Epithelial cell of prostate (primary cell): ENCODE data around the gene ECT2L.

Experiments used
- DNase-seq: peaks from one replicate; pipeline ENCODE4 v3.0.0-alpha.2; 2011; ENCODE audit warnings: low read depth, low spot score
- H3K27ac ChIP-seq: fragments of 450-650 bp; 2 replicates; pipeline ENCODE4 v1.5.1; 2017; ENCODE audit warnings: mild to moderate bottlenecking

The ECT2L gene

DNA sequence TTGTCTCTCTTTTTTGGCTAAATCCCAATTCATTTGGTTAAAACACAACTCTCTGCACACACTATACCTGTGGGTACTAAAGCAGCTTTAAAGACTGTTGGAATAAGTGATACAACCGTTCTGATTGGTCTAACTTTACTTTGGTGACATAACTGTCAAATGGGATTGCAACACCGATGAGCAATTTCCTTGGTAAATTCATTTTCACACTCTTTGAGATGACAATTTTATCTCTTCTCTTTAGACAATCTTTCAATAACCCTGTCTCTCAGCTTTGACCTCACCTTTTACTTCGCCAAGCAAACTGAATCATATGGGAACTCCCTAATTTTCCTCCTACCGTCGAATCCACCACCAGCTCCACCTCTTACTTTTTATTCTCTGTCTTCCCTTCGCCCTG, 60.8 kb downstream of the ECT2L start:
- DNase-seq: no peak
- H3K27ac ChIP-seq: no peak overlapping the region

DNA sequence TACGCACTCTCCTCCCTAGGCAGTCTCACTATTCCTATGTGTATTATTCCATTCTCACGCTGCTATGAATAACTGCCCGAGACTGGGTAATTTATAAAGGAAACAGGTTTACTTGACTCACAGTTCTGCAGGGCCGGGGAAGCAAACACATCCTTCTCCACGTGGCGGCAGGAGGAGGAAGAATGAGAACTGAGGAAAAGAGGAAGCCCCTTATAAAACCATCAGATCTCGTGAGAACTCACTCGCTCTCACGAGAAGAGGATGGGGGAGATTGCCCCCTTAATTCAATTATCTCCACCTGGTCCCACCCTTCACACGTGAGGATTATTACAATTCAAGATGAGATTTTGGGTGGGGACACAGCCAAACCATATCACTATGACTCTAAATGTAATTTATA, 61.9 kb downstream of the ECT2L start:
- no peak for DNase-seq

DNA sequence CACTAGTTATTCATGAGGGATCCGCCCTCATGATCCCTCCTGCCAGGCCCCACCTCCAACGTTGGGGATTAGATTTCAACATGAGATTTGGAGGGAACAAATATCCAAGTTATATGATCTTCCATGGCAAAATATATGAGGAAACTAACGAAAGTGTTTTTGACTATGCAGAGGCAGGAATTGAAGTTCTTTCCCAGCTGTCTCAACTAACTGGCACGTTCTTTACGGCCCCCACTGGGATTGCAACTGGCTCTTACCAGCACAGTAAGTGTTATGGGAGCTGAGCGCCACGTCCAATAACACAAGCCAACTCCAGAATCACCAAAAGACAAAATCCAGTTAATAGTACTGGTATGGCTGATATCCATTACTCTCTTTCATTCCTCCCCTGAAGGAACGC, 66.6 kb downstream of the ECT2L start:
- H3K27ac ChIP-seq: no peak overlapping the region
- DNase-seq: no peak

More for the DNA sequence above, 61.9 kb downstream of the ECT2L start:
- H3K27ac ChIP-seq: no peak overlapping the region

DNA sequence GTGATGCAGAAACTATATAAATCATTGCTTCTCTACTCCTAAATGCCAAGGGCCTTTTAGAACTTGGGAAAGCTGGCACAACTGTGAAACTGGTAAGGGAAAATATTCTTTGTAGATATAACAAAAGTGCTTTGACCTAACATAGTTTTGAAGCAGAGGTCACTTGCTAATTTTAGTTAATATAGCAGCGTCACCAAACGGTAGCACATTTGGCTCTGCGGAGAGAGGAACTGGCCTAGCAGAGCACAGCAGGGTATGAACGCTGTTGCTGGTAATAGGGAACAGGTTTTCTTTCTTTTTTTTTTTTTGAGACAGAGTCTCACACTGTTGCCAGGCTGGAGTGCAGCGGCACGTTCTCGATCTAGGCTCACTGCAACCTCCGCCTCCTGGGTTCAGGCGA, 67.4 kb downstream of the ECT2L start:
- no peak overlapping the region for H3K27ac ChIP-seq
- no peak for DNase-seq

DNA sequence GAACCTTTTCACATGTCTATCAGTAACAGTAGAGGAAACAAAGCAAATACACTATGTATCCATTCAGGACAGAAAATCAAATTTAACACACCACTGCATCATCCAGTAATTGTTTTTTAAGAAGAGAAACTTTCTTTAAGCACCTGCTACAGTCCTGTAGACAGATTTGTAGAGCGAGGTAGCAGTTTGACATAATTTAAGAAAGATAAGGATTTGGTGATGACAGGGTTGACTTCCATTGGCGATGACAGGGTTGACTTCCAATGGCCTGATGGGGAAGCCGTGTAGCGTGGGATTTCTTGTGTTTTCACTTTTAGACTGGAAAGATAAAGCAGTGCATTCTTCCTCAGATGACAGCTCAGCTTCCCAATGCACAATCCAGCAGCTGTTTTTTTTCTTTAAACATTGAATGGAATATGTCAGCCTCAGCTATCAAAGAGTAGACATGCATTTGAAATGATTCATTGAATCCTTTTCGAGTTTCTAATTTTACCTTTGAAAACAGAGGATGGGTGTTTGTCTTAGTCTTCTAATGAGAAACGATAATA, 68.5 kb downstream of the ECT2L start:
- no peak overlapping the region for H3K27ac ChIP-seq
- no peak for DNase-seq

DNA sequence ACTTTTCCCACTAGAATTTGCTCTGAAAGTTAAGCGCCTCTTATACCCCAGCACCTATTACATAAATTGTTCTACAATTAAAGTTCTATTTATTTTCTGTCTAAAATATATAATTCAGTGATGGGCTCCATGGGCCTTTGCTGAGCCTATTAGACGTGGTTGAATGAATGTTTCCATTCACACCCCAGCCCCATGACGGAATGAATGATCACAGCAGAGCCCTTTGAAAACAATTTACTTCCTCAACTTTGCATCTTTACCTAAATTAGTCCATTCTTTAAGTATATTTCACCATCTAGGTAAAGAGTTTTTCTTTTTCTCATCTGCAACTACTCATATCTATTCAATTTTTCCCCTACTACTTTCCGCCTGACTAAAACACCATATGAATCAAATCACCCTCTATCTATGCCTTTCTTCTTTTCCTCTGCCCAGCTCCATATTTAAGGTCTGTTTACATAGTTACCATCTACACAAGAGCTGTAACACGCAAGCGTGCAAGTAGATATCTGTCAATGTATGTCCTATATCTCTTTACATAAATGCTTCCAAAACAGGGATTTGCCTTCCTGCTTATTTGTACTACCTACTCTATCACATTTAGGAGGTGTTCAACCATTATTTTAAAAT, 69.7 kb downstream of the ECT2L start:
- no peak for DNase-seq
- no peak overlapping the region for H3K27ac ChIP-seq

DNA sequence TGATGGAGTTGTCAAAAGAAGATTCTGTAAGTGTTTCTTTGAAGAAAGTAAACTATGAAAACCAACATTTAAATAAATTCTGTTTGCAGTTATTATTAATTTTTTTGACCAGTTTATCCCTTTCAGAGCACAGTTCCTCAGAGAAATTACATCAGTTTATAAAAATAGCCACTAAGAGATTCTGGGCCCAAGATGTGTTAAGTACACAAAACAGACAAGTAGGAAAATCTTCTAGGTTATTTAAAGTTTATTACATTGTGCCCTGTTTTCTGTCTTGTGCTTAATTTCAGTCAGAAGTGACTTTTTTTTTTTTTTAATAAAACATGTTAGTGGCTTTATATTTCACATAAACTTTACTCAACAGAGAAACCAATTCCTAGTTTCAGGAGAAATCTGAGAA, 72.3 kb downstream of the ECT2L start:
- DNase-seq: no peak
- H3K27ac ChIP-seq: no peak overlapping the region

DNA sequence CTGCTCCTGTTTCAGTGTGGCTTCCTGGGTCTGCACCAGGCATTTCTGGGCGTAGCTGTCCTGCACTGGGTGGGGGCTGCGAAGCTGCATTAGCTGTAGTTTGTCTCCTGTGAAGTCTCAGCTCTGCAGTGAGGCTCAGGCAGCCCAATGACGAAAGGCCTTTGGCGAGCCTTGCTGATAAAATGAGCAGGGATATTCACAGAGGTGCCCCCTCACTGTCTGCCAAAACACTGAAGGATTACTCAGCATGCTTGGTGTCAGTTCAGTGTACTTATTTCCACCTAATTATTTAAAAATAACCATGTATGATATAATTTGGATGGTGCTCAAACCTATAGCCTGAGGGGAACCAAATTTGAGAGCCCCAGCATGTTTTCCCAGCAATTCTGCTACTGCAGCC, 73.5 kb downstream of the ECT2L start:
- no peak for DNase-seq
- H3K27ac ChIP-seq: no peak overlapping the region

DNA sequence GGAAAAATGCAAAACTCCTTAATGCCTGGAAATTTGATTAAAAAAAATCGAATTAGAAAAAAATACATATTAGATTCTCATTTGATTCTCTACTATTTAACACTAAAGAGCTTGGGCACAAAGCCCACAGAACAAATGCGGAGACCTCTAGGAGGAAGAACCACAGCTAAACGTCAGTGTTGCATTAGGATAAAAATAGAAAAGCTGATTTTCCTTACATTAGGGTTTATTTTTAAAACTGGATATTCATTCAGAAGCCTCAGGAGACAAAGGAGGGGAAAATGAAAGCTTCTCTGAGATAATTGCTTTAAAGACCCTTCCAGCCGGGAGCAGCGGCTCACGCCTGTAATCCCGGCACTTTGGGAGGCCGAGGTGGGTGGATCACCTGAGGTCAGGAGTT, 77.3 kb downstream of the ECT2L start:
- no peak overlapping the region for H3K27ac ChIP-seq
- no peak for DNase-seq

DNA sequence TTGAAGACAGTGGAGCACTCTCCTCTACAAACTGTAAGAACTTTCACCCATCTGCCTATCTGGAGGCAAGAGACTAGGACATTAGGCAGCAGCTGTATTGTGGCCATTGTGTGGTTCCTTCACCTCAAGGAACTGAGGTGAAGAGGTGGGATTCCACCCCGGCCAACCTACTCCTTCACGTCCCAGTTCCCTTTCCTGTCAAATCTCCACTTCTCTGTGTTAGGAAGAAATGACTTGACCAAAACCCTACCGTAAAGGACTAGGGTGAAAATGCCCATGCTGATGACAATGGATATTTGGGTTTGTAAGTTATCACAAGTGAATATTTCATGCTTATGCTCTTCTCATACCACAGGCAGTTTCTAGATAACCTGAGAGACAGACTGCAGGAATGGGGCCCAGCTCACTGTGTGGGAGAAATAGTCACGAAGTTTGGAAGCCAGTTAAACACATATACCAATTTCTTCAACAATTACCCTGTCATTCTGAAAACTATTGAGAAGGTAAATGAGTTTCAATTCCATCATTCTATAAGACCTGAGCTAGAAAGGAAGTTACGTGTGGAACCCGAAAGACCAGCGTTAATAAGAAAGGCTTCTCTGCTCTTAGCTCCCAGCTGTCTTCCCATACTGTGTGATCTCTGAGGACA, 86.6 kb downstream of the ECT2L start:
- no peak overlapping the region for H3K27ac ChIP-seq
- DNase-seq: no peak

DNA sequence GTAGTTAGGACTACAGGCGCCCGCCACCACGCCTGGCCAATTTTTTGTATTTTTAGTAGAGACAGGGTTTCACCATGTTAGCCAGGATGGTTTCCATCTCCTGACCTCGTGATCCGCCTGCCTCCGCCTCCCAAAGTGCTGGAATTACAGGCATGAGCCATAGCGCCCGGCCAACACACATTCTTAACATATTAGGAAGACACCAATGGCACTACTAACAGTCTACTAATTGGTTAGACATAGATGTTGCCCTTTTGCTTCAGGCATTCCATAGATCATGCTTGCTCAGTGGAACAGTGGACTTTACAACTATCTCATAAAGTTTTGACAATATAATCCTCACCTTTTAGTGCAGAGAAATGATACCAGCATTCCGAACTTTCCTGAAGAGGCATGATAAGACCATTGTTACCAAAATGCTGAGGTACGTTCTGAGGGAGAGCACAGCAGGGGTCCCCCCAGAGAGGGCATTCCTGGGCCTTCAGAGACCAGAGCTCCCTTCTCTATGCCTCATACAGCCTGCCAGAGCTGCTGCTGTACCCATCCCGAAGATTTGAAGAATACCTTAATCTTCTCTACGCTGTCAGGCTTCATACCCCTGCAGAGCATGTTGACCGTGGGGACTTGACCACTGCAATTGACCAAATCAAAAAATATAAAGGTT, 89.4 kb downstream of the ECT2L start:
- no peak for DNase-seq
- H3K27ac ChIP-seq: no peak overlapping the region

DNA sequence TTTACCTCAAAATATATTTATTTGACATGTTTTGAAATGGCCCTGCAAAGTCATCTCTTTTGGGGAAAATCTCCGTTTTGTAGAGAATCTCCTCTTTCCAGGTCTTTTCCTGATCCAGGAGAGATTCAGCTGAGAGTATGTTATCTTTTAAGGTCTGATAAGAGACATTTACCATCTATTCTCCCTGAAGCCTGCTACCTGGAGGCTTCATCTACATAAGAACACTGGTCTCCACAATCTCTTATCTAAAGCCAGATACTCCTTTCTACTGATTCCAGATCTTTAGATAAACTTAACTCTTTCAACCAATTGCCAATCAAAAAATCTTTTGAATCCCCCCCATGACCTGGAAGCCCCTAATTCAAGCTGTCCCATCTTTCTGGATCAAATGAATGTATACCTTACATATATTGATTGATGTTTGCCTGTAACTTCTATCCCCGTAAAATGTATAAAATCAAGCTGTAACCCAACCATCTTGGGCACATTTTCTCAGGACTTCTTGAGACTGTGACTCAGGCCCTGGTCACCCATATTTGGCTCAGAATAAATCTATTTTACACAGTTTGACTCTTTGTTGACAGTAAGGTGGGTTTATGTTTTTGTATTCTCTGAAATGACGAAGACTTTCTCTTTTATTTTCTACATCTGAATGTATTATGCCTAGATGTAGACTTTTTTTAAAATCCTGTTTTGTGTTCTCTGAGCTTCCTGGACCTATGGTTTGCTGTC, 95.5 kb downstream of the ECT2L start:
- no peak for DNase-seq
- no peak overlapping the region for H3K27ac ChIP-seq

DNA sequence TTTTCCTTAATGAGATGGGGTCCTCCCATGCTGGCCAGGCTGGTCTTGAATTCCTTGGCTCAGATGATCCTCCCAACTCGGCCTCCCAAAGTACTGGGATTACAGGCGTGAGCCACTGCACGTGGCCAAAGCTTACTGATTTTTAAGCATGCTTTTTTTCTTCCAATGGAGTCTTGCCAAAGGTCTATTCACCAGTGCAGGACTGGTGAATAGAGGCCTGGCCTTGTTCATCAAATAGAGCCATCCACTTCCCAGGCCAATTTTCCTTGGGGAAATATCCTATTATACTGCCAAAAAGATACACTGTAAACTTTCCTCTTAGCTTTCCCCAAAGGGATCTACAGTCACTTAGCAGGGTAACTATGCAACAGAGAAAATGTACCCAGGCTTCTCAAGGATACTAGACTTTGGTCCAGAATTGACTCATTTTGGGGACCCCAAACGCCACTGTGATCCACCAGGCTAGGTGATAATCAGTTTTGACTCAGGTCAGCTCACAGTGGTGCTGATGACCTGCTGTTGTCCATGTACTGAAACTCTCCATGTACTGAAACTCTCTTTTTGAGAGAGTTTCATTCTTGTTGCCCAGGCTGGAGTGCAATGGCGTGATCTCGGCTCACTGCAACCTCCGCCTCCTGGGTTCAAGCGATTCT, 100.3 kb downstream of the ECT2L start:
- no peak overlapping the region for H3K27ac ChIP-seq
- no peak for DNase-seq

DNA sequence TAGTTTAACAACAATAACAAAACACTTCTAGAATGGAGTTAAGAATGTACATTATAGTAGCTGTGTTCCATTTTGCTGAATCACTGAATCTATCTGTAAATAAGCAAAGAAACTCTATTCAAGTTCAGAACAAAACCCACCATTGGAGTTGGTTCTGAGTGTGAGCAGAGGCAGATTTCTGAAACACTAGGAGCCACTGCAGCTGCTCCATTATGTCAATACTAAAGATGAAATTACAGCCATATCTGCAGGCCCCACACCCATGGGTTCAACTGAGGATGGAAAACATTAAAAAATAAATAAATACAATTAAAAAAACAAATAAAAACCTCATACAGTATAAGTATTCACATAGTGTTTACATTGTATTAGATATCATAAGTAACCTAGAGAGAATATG, 101.1 kb downstream of the ECT2L start:
- DNase-seq: no peak
- no peak overlapping the region for H3K27ac ChIP-seq

DNA sequence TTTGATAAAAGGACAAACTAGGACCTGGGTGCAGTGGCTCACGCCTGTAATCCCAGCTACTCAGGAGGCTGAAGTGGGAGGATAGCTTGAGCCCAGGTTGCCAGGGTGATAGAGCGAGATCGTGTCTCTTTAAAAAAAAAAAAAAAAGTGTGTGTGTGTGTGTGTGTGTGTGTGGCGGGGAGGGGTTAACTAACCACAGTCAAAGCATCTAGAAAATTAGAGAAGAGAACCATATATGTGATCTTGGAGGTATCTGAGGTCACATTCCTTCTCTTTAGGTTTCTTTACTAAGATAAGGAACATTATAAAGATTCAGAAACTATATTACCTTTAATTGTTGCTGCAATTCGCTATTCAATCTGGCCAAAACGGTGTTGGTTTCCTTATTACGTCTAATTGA, 111.3 kb downstream of the ECT2L start:
- no peak overlapping the region for H3K27ac ChIP-seq
- no peak for DNase-seq

DNA sequence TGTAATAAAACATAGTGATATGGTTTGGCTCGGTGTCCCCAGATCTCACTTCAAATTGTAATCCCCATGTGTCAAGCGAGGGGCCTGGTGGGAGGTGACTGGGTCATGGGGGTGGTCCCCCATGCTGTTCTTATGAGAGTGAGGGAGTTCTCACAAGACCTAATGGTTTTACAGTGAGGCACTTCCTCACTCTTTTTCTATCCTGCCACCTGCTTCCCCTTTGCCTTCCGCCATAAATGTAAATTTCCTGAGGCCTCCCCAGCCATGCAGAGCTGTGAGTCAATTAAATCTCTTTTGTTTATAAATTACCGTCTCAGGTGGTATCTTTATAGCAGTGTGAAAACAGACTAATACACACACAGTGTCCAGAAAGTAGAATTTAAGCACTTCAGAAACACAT, 113.6 kb downstream of the ECT2L start:
- no peak overlapping the region for H3K27ac ChIP-seq
- DNase-seq: no peak

DNA sequence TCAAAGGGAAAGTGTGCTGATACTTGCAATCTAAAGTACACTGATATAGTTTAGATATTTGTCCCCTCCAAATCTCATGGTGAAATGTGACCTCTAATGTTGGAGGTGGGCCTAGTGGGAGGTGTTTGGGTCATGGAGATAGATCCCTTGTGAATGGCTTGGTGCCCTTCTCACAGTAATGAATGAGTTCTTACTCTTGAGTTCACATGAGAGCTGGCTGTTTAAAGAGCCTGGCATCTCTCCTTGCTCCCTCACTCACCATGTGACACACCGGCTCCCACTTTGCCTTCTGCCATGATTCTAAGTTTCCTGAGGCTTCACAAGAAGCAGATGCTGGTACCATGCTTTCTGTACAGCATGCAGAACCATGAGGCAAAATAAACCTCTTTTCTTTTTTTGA, 114.1 kb downstream of the ECT2L start:
- H3K27ac ChIP-seq: no peak overlapping the region
- DNase-seq: no peak

DNA sequence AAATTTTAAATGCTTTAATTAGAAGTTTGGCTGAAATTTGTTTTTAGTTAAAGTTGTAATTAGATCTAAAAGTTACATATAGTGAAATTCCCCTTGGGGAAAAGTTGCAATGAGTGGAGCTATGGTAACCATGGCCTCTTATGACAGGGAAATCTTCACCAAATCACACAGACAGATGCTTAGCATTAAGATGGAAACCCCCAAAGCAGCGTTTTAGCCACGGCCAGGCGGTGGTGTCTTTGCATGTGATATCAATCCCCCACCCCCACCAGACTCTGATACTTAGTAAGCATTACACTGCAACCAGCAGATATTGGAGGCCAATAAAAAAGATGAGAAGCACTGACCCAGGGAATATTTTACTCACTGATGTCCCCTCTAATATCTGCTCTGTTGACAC, 116.4 kb downstream of the ECT2L start:
- no peak overlapping the region for H3K27ac ChIP-seq
- DNase-seq: no peak

DNA sequence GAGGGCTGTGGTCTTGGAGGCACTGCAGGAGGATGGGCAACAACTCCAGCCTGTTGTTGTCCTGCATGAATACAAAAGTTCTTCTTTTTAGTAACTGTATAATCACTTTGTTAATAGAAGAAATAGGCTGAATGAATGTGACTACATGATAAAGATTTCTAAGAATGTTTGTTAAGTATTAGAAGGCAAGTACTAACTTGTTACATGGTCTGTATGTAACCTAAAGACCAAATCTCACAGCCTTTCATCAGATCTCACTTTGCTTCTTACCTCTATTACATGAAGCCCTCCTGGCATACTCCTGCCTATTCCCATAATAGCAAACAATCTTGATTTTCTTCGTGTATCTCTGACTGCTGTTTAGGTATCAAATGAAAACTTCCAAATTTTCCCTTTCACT, 118.8 kb downstream of the ECT2L start:
- H3K27ac ChIP-seq: peak overlapping the region; percentile 83
- DNase-seq: peak; percentile 12

DNA sequence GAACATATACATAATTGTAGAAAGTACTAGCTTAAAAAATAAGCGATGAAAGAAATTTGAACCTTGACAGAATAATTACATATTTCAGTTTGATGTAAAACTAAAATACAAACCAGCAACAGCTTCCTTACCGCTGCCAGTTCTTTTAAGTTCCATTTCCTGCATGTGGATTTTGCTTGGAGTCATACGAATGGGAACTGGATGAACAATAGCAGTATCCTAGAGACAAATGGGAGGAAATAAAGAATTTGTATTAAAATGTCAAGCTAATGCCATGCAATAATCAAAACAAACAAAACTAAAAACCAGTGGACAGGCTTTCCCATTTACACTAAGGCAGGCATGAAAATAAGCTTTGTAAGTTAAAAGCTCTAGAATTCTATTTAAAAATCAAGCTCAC, 125.0 kb downstream of the ECT2L start:
- H3K27ac ChIP-seq: no peak overlapping the region
- no peak for DNase-seq
